GM12891 (cell line): Measurements from ENCODE around the gene RNF17.

Experiments used
- POLR2A ChIP-seq: IDR thresholded peaks from 2 replicates; pipeline ENCODE4 v1.6.1; 2011; ENCODE audit warnings: low read depth, low read length, control low read depth
- POLR2AphosphoS5 ChIP-seq: IDR thresholded peaks from 2 replicates; pipeline ENCODE4 v1.6.1; 2011; ENCODE audit warnings: low read depth, low read length, control low read depth
- POU2F2 ChIP-seq: IDR thresholded peaks from 2 replicates; pipeline ENCODE4 v1.6.1; 2011; ENCODE audit warnings: low read depth, mild to moderate bottlenecking, control low read depth, low read length, moderate library complexity
- SPI1 ChIP-seq: IDR thresholded peaks from 2 replicates; pipeline ENCODE4 v1.6.1; 2011; ENCODE audit warnings: low read depth, low read length, control low read depth
- TAF1 ChIP-seq: IDR thresholded peaks from 2 replicates; pipeline ENCODE4 v1.6.1; 2011; ENCODE audit warnings: low read depth, low read length, control low read depth

DNA sequence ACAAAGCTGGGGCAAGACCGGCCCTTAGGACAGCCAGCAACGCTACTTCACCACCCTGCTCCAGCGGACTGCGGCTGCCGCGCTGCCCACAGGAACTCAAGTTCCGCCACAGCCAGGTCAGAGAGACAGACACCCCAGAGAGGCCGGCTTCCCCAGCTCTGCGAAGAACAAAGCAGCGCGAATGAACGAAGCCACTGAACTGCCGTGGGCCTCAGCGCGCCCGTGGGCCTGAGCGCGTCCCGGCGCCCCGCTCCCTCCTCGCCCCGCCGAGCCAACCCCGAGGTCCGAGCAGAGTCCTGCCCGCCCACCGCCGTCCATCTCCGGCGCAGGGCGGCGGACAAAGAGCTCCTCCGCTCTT is 158.4 kb downstream of the RNF17 start:
- TF ChIP-seq SPI1 (no peak), POLR2A (no peak), POLR2AphosphoS5 (no peak), TAF1 (no peak), POU2F2 (no peak)
